Measurements from ENCODE around the gene CACNA1B.
"Not testable (repeated sequence)": the region's sequence is repeated elsewhere in the genome, so short reads cannot be mapped to it uniquely, and the experiment has no call there.

CACNA1B gene

DNA sequence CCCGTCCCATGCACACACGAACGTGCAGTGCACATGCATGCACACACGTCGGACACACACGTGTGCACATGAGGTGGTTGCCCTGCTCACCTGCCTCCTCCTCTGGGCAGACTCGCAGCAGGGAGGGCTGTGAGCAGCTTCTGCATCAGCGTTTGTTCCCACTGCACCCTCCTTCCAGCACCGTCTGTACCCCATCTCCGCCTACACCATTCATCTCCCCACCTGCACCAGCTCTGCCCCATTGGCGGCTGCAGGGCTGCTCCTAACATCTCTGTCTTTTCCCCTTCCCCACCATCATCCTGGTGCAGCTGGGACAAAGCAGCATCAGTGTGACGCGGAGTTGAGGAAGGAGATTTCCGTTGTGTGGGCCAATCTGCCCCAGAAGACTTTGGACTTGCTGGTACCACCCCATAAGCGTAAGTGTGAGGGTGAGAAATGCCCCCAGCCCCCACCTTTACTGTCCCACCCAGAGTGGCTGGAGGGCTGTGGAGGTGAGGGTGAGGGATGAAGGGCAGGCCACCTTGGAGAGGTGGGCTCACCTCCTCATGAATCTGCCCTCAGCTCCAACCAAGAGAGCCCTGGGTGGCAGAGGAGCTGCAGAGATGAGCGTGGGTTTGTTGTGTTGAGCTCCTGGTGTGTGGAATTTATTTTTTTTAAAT lies 234.6 kb downstream of the CACNA1B start:
- DNase-seq (ENCODE audit: low read depth in 2 of 3, low spot score in 1 of 3), result no peak

DNA sequence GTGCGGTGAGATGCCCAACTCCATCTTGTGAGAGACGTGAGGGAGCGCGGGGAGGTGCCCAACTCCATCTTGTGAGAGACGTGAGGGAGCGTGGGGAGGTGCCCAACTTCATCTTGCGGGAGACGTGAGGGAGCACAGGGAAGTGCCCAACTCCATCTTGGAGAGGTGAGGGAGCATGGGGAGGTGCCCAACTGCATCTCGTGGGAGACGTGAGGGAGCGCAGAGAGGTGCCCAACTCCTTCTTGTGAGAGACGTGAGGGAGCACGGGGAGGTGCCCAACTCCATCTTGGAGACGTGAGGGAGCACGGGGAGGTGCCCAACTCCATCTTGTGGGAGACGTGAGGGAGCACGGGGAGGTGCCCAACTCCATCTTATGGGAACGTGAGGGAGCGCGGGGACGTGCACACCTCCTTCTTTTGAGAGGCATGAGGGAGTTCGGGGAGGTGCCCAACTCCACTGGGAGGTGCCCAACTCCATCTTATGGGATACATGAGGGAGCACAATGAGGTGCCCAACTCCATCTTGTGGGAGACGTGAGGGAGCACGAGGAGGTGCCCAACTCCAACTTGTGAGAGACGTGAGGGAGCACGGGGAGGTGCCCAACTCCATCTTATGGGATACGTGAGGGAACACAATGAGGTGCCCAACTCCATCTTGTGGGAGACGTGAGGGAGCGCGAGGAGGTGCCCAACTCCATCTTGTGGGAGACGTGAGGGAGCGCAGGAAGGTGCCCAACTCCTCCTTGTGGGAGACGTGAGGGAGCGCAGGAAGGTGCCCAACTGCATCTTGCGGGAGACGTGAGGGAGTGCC lies 235.4 kb downstream of the CACNA1B start:
- no peak for DNase-seq (ENCODE audit: low read depth in 2 of 3, low spot score in 1 of 3)

DNA sequence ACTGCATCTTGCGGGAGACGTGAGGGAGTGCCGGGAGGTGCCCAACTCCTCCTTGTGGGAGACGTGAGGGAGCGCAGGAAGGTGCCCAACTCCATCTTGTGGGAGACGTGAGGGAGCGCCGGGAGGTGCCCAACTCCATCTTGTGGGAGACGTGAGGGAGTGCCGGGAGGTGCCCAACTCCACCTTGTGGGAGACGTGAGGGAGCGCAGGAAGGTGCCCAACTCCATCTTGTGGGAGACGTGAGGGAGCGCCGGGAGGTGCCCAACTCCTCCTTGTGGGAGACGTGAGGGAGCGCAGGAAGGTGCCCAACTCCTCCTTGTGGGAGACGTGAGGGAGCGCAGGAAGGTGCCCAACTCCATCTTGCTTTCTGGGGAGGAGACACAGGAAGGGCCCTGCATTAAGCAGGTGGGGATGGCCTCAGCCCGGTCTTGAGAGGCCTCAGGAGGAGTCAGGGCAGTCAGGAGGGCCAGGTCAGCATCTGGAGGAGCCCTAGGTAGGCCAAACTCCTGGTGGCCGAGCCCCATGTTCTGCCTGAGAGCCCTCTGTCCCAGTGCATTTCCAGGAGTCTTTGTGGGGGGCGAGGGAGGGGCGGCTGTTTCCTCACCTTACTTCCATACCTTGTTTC lies 236.2 kb downstream of the CACNA1B start:
- not testable (repeated sequence) for DNase-seq (ENCODE audit: low read depth in 2 of 3, low spot score in 1 of 3)

DNA sequence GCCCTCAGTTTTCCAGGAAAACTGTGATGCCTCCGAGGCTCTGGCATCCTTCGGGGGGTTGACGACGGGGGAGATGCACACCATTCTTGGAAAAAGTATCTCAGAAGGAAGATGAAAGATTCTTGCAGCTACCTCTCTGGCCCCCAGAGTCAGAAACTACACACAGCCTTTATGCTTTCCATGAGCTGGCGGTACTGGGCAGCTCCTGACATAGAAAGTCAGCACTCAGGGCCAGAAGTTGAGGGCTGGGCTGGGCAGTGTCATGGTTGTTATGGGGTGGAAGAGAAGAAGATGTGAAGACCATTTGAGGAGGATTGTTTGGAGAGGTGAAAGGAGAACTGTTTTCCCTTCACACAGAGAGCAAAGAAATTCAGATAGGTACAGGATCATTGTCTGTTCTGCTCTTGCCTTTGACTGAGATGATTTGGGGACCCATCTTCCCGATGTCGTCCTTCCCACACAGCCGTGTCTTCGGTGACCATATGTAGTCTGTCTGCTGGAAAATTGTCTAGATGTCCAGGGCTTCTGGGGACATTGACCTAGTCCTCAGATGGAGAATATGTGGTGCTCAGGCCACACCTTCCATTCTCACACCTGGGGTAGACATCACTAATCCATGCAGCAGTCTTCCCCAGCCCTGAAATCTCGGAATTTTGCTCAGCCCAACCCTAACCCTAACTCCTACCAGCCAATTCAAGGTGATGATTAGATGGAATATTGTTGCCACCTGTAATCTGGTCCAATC lies 237.1 kb downstream of the CACNA1B start:
- DNase-seq (ENCODE audit: low read depth in 2 of 3, low spot score in 1 of 3), result no peak

DNA sequence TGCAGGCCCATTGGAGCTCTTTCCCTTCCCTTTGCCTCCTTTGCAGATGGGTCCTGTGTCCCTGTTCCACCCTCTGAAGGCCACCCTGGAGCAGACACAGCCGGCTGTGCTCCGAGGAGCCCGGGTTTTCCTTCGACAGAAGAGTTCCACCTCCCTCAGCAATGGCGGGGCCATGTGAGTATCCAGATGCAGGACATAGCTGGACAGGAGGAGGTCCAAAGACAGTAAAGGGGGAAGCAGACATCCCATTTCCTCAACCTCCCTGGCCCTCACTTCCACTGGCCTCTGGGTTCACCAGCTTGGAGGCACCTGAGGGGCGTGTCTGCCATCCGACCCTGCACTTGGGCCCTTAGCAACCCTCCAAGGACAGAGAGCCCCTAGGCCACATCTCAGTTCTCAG lies 237.9 kb downstream of the CACNA1B start:
- no peak for DNase-seq (ENCODE audit: low read depth in 2 of 3, low spot score in 1 of 3)

DNA sequence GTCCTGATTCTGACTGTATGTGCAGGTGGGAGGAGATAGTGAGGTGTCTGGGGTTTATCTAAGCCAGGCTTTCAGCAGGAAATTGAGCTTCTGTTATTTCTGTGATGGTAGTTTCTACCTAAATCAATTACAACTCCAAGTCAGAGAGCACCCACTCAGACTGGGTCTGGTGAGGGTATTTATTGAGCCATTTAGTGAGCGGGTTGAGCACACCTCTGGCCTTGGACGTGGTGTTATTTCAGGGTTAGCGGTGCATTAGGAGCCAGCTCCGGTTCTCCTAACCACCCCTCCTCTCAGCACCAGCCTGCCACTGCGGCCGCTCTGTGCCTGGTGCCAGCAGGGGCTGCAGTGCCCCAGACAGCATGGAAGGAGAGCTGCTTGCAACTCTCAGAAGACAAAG lies 238.9 kb downstream of the CACNA1B start:
- DNase-seq (ENCODE audit: low read depth in 2 of 3, low spot score in 1 of 3), result no peak

DNA sequence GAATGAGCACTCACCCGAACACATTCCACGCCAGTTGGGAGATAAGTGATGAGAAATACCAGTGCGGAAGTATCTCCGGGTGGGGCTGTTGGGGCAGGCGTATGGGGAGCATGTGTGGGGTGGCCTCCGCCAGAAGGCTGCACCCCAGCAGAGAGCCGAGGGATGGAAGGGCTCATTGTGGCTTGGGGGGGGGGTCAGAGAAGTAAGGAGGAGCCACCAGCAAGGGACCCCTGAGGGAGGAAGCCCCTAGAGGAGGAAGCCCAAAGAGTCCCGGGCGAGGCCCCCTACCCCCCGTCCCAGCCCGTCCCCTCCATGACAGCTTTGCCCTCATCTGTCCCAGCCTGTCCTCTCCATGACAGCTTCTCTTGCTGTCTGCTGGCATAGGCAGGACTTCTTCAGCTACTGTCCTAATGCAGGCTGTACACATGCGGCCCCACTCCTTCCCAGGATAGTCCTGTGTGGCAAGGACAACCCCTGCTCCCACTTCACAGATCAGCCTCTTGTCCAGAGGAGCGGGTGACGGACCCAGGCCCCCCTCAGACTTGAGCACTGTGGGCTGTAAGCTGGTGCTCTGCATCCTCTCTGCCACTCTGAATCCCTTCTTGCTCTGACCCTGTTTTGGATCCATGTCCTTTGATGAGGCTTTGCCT lies 239.6 kb downstream of the CACNA1B start:
- no peak for DNase-seq (ENCODE audit: low read depth in 2 of 3, low spot score in 1 of 3)

DNA sequence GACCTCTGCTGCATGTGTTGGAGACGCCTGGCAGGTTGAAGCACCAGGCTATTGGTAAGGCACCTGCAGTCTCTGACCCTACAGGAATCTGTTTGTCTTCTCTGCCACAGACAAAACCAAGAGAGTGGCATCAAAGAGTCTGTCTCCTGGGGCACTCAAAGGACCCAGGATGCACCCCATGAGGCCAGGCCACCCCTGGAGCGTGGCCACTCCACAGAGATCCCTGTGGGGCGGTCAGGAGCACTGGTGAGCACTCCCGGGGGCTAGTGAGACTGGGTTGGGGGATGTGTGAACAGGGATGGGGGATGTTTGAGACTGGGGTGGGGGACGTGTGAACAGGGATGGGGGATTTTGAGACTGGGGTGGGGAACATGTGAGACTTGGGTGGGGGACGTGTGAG lies 240.3 kb downstream of the CACNA1B start:
- no peak for DNase-seq (ENCODE audit: low read depth in 2 of 3, low spot score in 1 of 3)

DNA sequence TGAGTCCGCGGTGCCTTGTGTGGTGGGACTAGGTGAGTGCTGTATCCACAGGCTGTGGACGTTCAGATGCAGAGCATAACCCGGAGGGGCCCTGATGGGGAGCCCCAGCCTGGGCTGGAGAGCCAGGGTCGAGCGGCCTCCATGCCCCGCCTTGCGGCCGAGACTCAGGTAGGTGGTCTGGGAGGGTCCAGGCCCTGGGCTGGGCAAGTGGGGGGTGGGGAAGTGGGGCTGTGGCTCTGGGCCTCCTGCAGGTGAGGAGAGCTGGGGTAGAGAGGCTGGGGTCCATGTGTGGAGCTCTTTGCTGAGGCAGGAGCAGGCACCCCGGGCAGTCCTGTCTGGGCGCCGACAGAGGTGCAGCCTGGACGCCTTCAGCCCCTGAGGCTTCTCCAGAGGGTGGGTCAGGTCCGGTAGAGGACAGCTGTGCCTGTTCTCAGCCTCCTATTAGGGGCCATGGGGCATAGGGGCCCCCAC lies 241.1 kb downstream of the CACNA1B start:
- DNase-seq (ENCODE audit: low read depth in 2 of 3, low spot score in 1 of 3), result no peak

DNA sequence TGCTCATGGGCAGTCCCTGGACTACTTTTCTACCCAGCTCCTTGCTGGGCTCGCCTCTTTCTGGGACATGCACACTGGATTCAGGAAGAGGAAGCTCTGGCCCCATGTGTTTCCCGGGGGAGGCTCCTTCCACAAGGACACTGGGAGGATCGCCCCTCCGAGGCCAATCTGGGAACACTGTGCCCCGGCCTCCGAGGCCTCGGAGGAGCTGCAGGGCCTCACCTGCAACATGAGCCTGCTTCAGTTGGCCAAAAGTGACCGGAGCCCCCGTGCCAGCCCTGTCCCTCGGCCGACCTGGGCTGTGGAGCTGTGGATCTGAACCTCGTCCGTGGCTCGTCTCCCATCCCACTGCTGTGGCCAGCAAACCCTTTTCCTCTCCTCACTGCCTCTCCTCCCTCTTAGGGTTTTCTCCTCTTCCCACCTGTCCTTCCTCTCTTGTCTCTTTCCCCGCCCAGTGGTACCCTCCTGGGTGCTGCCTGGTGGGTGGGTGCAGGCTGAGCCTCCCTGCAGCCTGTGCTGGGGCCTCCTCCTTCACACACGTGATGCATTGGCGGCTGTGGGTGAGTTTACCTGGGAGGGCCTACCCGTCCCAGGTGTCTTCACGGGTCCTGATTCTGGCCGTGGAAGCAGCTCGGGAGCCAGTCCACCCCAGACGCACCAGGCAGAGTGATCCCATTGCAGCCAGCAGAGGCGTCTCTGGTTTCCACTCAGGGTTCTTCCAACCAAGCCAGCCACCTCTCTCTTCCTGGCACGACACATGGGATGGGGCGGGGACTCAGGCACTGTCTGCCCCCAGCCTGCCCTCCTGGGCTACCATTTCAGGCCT lies 241.8 kb downstream of the CACNA1B start:
- DNase-seq (ENCODE audit: low read depth in 2 of 3, low spot score in 1 of 3), result no peak

DNA sequence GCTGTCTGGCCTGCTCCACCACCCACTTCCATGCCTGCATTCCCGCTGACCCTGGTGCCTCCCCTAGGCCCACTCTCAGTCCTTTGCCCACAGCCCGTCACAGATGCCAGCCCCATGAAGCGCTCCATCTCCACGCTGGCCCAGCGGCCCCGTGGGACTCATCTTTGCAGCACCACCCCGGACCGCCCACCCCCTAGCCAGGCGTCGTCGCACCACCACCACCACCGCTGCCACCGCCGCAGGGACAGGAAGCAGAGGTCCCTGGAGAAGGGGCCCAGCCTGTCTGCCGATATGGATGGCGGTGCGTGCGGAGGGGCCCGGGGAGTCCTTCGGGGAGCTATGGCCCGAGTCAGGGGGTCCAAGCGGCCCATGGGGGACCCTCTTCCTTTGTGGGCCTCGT lies 242.5 kb downstream of the CACNA1B start:
- no peak for DNase-seq (ENCODE audit: low read depth in 2 of 3, low spot score in 1 of 3)

DNA sequence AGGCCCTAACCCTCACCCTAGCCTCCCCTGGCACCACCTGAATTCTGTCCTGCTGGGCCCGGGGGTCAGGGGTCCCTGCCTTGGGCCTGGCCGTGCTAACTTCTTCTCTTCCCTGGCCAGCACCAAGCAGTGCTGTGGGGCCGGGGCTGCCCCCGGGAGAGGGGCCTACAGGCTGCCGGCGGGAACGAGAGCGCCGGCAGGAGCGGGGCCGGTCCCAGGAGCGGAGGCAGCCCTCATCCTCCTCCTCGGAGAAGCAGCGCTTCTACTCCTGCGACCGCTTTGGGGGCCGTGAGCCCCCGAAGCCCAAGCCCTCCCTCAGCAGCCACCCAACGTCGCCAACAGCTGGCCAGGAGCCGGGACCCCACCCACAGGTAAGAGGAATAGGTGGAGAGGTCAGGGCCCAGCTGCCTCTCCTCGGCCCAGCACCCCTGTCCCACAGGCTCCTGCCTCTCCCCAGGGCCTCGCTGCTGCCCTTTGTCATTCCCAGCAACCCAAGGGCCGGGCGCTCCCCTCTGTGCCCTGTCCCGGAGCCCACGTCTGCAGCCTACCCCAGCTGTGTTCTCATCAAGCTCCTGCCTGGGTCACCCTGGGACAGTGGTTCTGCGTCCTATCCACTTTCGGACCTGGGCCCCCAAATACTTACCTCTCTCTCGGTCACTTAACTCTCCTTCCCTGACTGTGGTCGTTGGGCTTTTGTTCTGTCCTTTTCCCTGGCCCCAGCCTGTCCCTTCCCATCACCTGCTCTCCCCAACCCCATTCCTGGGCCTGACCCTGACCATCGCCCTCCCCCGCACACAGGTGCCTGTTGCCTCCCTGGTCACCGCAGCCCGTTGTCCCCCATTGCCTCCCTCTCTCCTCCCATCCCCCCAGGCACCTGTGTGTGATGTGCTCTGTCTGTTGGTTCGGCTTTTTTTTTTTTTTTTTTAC lies 243.2 kb downstream of the CACNA1B start:
- no peak for DNase-seq (ENCODE audit: low read depth in 2 of 3, low spot score in 1 of 3)

DNA sequence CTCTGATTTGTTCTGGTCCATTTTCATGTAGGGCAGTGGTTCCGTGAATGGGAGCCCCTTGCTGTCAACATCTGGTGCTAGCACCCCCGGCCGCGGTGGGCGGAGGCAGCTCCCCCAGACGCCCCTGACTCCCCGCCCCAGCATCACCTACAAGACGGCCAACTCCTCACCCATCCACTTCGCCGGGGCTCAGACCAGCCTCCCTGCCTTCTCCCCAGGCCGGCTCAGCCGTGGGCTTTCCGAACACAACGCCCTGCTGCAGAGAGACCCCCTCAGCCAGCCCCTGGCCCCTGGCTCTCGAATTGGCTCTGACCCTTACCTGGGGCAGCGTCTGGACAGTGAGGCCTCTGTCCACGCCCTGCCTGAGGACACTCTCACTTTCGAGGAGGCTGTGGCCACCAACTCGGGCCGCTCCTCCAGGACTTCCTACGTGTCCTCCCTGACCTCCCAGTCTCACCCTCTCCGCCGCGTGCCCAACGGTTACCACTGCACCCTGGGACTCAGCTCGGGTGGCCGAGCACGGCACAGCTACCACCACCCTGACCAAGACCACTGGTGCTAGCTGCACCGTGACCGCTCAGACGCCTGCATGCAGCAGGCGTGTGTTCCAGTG lies 244.0 kb downstream of the CACNA1B start:
- DNase-seq (ENCODE audit: low read depth in 2 of 3, low spot score in 1 of 3), result no peak

DNA sequence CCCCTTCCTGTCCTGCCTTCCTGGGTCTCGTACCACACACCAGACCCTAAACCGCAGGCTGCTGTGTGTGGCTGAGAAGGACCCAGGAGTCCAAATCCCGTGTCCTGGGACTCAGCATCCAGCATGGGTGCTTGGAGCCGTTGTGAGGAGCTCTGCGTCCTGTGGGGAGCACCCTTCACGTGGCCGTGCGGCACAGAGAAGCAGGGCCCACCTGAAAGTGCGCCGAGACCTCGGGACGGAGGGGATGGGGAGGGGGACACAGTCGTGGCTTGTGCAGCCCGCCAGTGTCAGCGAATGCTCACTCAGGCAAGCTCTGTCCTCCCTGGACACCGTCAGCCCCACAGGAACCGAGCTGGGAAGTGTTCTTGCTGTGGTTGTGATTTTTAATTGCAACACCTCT lies 244.6 kb downstream of the CACNA1B start:
- DNase-seq (ENCODE audit: low read depth in 2 of 3, low spot score in 1 of 3), result no peak

DNA sequence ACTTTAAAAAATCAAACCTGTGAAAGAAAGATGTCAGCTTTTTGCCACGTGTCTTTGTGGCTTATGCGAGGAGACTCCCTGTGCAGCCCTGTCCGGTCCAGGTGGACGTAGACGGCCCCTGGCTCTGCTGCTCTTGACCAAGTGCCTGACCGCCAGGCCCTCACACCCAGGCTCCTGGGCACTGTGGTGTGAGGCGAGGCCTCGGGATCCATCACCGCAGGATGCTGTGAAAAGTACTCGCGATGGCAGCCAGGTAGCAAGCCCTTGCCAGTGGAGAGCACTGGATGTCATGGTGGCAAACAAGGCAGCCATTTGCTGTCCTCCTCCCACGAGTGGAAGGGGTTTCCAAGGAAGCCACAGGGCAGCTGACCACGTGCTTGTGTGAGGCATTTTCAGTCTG lies 245.1 kb downstream of the CACNA1B start:
- no peak for DNase-seq (ENCODE audit: low read depth in 2 of 3, low spot score in 1 of 3)

DNA sequence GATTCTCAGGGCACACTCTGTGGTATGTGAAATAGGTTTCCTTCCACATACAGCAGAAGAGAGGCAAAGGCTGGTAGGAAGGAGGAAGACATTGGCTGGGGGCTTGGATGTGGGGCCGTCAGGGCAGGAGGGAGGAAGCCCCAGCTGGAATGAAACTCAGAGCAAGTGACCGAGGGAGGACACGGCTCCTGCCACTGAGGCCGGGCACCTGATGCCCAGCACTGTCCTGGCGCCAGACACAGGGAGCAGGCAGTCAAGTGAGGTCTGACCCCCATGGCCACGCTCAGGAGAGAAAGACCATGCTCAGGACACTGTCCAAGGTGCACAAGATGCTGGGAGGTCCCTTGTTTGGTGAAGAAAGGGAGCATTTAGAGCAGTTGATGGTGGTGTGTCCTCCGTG lies 245.5 kb downstream of the CACNA1B start:
- DNase-seq (ENCODE audit: low read depth in 2 of 3, low spot score in 1 of 3), result no peak

DNA sequence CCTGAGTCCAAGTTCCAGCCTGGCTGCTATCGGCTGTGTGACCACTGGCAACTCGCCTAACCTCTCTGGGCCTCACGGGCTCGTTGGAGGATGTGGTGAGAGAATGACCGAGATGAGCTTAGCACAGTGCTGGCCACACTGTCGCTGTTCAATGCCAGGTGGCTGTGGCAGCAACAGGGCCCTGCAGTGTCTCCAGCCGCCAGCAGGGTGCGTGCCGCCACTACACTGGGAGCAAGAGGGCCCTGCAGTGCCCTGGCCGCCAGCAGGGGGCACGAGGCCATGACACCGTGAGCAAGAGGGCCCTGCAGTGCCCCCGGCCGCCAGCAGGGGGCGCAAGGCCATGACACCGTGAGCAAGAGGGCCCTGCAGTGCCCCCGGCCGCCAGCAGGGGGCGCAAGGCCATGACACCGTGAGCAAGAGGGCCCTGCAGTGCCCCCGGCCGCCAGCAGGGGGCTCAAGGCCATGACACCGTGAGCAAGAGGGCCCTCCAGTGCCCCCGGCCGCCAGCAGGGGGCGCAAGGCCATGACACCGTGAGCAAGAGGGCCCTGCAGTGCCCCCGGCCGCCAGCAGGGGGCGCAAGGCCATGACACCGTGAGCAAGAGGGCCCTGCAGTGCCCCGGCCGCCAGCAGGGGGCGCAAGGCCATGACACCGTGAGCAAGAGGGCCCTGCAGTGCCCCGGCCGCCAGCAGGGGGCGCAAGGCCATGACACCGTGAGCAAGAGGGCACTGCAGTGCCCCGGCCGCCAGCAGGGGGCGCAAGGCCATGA lies 248.7 kb downstream of the CACNA1B start:
- DNase-seq (ENCODE audit: low read depth in 2 of 3, low spot score in 1 of 3), result peak in 2 of 3 donors; percentile 10 to 71

Data from stimulated activated CD4-positive, alpha-beta T cell treated with anti-CD3 and anti-CD28 coated beads, Interleukin-12 subunit alpha, Interleukin-12 subunit beta, amount 100 ng/mL, for 48 hours (primary cell).